Head of caudate nucleus (tissue), 42 donors: Measurements from ENCODE around the gene TRERF1.
"Not testable (repeated sequence)": the region's sequence is repeated elsewhere in the genome, so short reads cannot be mapped to it uniquely, and the experiment has no call there.

Experiments used
- DNase-seq, 42 donors: peaks; one replicate each; pipeline versions ENCODE4 v3.0.0 to v3.0.0-alpha.2; 2020 to 2021; ENCODE audit warnings: mixed read lengths in 7 of 42
- intact Hi-C: fragments of 100-400 bp; cut with DNase I; formaldehyde crosslinking; loops from one replicate; pipeline ENCODE4 v1.15.0; 2022

TRERF1 gene

DNA sequence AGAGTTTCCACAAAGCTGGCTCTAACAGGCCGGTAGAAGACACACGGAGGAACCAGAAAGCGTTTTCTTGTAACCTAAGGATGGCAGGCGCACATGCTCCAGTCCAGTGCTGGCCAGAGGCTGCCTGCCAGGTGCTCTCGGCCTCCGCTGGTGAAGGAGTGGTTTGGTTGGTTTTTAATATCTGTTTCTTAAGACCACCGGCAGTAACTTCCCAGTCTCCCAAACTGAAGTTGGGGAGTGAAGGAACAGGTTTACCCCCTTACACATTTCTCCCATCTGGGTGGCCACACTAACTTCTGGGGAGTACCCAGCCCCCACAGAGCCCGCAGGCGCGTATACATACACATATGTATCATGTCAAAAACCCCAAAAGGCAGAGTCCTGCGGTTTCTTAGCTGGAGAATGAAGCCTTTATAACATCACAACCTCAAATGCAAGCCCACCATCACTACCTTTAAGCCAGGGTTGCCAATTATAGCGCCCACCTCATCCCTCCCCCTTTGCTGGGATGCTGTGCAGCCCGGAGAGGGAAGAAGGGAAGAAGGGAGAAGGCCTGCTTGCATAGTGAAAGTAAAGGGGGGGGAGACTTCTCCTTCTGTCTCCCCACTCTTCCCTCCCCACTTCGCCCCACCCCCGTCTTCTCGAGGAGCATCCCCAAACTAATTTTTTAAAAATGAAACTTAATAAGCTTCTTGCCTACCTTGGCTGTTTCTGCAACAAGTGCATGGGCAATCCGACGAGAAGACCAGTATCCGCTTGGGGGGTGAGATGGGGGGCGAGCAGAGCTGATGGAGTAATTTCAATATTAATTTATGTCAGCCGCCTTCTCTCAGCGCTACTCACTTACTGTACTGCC, 1.0 kb downstream of the TRERF1 start:
- peak in 4 of 42 donors; percentile 13 to 38 (median 32) for DNase-seq
- intact Hi-C loops: no loop called here

DNA sequence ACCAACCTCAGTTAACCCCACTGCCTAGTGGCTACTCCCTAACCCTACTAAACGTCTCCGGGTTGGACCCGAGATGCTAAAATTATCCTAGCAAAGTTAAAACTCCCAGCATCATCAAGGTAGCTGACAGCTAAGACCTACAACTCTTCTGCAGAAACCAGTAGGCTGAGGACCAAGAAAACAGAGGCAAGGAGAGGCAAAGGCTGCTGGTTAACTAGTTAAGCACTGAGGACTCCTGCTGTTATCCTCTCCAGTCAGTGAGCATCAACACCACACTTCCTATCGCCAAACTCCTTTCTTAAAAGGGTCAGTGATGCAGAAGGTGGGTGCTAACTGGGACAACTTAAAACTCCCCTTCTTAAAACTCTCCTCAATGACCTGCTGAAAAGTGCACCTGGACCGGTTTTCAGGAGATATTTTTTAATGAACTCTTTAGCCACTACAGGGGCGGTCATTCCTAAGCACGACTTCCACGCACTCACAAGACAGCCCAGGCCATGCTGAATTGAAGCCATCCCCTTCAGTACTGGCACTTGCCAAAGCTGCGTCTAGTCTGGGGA, 1.7 kb downstream of the TRERF1 start:
- intact Hi-C loops: no loop called here
- peak in 3 of 42 donors; percentile 13 to 50 (median 26) for DNase-seq

DNA sequence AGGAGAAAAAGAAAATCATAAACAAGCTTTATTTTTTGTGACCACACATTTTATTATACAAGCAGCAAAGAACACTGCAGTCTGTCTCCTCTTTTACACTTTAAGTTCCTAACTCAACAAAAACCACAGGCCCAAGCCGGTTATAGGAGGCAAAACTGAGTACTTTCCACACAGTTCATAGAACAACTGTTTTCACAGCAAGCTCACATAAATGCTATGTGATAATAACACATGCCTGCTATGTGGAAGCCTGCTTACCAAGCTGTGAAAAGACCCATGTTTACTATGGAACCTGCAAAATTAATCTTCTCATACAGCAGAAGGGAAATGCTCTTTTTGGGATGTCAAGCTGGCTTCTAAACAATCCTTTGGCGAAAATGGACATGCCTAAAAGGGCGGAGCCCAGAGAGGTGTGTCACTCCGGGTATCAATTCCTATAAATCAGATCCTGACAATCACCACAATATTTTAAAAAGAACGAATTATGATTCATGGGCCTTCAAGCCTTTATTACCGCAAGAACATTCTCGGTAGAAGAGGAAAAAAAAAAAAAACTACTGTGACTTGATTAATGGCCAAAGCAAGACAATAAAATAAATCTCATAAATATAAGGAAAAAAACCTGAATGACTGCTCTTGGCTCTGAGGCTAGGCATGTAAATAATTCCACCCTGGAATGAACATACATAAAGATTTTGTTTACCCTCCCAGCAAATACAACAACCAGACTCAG, 2.6 kb downstream of the TRERF1 start:
- intact Hi-C loops: no loop called here
- peak in 1 of 42 donors; percentile 39 for DNase-seq

DNA sequence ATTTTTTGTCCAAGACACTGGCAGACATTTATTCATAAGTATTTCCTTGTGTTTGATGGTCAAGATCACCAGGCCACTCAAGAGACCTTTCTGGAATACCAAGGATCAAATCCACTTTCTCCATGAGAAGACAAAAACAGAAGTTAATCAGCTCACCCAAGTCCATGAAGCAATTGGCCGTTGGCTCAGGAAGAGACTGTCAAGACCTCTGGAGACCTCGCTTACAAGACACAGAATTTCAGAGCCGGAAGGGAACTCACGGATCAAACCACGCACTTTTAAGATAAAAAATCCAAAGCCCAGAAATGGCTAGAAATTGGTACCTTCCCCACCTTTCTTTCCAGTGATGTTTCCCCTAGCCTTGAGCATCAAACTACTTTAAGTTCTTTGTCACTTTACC, 3.3 kb downstream of the TRERF1 start:
- intact Hi-C loops: no loop called here
- DNase-seq: peak in 1 of 42 donors; percentile 24

DNA sequence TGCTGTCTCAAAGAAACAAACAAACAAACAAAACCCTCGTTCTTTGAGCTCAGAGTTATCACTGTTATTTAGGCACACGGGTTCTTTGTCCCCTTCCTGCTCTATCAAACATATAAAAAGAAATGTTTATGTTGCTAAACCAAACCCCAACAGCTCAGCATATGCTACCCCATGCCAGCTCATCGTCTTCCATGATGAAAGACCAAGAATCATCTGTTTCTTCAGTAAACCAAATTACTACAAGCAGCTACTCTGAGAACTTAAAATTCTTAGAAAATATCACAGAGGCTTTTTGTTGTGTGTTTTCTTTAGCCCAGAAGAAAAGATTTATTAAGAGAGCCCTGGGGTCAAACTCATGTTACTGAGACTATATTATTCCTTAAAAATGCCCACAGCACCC, 4.7 kb downstream of the TRERF1 start:
- intact Hi-C loops: no loop called here
- peak in 1 of 42 donors; percentile 7 for DNase-seq

DNA sequence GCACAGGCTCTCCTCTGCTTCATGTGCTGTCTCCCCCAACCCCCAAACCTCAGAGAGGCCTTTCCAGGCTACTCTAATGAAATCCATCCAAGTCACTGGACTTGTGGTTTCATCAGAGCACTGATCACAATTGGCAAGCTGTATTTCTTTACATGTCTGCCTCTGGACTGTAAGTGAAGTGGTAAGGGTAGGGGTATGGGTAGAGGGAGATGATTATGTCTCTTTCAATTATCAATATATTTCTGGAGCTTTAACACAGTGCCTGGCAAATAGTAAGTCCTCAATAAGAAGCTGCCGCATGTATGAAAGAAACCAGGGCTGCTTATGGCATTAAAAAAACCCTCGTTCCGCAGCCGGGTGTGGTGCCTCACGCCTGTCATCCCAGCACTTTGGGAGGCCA, 5.4 kb downstream of the TRERF1 start:
- intact Hi-C loops: no loop called here
- DNase-seq: peak in 1 of 42 donors; percentile 1

DNA sequence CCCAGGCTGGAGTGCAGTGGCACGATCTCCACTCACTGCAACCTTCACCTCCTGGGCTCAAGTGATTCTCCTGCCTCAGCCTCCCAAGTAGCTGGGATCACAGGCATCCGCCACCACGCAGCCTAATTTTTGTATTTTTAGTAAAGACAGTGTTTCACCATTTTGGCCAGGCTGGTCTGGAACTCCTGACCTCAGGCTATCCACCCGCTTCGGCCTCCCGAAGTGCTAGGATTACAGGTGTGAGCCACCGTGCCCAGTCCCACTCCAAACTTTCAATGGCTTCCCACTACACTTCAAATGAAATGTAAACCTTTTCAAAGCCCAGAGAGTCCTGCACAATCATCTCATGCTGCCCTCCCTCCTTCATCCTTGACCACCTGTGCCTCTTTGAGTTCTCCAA, 5.8 kb downstream of the TRERF1 start:
- intact Hi-C loops: not testable (repeated sequence)
- peak in 1 of 42 donors; percentile 3 for DNase-seq

DNA sequence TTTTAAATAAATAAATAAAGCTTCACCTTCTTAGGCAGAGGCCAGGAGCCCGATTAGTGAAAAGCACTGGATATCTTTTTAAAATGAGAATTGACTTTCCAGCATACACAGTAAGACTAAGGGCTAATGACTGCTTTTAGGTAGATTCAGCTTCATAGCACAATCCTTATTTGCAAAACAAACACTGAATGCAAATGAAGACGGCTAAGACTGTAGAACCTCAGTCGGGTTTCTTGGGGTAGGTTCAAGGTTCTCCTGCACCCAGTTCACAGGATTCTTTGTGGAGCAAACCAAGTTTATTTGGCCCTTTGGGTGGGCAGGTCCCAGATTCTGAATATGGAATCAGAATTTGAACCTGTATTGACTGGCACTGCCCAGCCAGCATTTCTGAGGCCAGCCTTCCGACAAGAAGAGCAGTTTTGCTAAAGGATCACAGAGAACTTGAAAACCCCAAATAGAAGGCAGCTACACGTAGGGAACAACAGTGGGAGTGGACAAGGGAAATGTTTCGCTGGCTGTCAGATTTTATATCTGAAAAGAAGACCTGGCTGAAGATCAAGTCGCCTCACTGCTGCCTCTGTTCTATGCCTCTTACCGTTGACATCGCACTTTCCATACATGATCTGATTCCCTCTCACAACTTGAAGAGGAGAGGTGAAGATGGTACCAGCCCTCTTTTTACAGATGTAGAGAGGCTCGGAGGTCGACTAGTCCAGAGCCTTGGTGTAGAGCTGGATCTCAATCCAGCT, 8.2 kb downstream of the TRERF1 start:
- DNase-seq: no peak
- intact Hi-C loops: no loop called here

DNA sequence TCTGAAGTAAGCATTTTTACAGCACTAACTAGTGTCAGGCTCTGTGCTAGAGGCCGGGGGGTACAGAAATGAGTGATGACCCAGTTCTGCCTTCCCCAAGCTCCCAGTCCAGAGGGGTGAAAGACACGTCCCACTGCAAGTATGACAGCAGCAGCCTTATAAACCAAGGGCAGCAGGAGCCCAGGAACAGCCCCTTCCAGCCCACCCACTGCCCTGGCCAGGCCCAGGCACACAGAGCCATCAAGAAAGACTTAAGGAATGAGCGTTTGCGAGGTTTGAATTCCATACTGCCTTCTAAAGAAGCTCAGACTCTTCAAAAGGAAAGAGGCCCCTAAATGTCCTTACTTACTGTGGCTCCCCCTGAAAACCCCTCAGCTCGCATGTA, 10.0 kb downstream of the TRERF1 start:
- DNase-seq: no peak
- intact Hi-C loops: no loop called here

DNA sequence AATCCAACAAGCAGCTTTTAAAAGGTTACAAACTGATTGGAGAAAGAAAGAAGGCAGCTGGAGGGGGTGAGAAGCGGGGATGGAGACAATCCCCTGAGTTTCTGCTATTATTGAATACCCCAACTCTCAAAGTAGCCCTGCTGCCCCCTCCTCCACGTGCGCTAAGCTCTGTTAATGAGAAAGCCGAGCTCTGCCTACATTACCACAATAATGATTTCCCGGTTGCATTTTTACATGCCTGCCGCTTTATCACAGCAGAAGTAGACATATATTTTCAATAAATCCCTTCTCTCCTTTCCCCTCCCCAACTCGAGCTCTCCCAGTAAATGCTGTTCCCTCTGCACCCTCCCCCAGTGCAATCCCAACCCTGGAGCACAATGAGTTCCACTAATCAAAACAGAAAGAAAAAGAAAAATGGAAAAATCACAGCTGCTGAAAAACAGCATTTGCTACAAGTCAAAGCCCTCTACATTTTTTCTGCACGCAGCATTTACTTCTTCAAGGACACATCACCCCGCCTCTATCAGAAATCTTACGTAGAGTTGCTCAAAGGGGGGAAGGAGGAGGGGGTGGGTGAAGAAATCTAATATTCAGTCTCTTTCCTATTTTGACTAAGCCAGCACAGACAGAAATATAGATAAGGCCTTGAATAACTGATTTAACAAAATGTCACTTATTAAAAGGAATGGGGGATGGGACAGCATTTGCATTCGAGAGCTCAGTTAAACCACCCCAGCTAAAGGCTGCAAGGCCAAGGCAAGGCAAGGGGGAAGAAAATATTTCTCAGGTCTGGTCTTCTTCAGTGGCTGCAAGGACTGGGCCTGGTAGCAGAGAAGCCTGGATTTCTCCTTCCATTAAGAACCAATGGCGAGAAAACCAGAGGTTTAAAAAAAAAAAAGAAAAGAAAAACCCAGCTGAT, 10.7 kb downstream of the TRERF1 start:
- peak in 10 of 42 donors; percentile 23 to 60 (median 40) for DNase-seq

DNA sequence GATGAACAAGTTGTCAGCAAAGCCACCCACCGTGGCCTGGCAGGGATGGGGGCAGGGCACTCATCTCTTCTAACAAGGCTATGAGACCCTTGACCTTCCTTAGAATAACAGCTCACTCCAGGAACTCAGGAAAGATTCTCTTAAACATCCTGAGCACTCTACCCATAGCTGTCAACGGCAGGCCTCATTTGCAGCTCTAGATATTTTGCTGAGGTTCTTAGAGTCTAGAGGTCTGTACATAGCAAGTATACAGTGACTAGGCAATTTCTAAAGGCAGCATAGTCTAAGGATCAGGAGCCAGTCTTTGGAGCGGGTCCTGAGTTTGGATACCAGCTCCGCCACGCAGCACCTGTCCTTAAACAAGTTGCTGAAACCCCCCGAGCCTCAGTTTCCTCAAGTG, 11.7 kb downstream of the TRERF1 start:
- intact Hi-C loops: no loop called here

More for the DNA sequence above, 10.7 kb downstream of the TRERF1 start:
- intact Hi-C loops: no loop called here

DNA sequence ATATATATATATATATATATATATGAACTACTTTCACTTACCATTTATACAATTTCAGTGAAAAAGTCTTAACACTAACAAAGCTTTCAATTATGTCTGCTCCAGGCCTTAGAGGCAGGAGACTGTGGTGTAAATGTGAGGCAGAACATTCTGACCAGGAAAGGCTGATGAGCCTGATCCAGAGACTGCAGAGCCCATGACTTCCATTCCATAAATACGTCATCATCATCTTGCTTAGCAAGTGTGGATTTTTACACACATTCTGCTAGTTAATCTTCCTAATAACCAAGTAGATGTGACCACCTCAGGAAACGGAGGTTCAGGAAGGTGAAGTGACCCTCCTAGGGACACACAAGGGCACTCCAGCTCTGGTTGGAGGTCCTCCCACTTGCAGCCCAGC, 14.9 kb downstream of the TRERF1 start:
- intact Hi-C loops: no loop called here
- peak in 1 of 42 donors; percentile 25 for DNase-seq

More for the DNA sequence above, 11.7 kb downstream of the TRERF1 start:
- peak in 3 of 42 donors; percentile 3 to 32 (median 13) for DNase-seq

DNA sequence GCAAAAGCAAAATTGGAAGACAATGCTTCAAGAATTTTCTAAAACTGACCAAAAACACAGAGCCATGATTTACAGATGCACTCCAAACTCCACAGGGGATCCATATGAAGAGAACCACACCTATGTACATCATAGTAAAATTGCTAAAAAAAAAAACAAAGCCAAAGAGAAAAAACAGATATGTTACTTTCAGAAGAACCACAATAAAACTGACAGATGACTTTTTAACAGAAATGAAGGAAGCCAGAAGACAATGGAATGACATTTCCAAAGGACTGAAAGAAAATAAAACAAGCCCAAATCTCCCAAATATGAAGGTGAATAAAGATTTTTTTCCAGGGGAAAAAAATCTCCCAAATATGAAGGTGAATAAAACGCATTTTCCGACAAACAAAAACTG, 17.5 kb downstream of the TRERF1 start:
- intact Hi-C loops: no loop called here
- no peak for DNase-seq

DNA sequence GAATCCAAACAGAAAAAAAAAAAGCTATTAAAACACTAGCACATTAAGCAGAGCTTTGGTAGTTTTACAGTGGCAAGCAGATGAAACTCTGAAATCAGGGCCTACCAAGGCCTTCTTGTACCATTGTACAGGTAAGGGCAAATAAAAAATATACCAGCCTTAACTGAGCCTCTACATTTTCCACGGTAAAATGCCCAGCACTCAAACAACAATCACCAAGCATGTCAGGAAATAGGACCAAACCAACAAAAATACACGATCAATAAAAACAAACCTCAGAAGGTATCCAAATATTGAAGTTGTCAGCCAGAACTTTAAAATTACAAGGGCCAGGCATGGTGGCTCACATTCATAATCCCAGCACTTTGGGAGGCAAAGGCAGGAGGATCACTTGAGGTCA, 18.3 kb downstream of the TRERF1 start:
- intact Hi-C loops: no loop called here
- DNase-seq: no peak

DNA sequence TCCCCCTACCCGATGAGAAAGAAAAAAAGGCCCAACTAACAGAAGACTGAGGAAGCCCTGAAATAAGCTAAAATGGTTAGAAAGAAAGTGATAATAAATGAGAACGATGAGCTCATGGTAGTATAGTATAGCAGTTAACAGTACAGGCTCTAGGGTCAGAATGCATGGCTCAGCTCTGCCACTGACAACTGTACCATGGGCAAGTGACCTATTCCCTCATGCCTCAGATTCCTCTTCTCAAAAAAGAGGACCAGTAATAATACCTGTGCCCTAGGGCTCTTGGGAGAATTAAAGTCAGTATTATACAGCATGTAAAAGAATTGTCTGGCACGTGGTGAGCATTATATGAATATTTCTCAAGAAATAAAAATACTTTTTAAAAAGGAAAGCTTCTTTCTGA, 19.8 kb downstream of the TRERF1 start:
- intact Hi-C loops: no loop called here
- DNase-seq: no peak

DNA sequence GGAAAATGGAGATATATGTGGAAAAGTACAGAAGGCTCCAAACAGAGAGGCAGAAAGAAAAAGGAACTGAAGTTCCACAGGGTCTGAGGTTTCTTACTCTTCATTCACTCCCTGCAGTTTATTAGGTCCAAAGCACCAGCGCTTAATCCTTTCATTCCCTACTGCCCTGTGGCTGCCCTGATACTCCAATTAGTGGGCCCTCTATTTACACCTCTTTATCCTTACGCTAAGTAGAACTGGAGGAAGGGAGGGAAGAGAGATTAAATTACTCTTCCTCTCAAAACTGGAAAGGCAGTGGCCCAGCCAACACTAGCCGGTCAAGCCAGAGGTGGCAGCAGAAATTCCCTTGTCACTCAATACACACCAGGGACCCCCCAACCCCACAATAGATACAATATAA, 20.4 kb downstream of the TRERF1 start:
- no peak for DNase-seq
- intact Hi-C loops: no loop called here

DNA sequence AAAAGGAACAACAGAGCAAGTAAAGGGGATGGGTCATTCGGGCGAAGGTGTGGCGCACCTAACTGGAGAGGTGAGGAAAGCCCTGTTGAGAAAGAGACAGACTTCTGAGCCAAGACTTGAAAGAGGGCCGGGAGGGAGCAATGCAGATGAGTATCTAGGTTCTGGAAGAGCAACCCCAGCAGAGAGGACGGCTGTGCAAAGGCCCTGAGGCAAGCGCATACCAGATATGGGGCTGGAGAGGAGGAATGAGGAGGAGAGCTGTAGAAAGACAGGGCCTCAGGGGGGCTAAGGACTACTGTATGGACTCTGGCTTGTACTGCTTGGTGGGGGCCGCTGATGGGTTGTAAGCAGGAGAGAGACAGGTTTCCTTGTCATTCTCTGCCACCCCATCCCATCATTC, 21.9 kb downstream of the TRERF1 start:
- no peak for DNase-seq

DNA sequence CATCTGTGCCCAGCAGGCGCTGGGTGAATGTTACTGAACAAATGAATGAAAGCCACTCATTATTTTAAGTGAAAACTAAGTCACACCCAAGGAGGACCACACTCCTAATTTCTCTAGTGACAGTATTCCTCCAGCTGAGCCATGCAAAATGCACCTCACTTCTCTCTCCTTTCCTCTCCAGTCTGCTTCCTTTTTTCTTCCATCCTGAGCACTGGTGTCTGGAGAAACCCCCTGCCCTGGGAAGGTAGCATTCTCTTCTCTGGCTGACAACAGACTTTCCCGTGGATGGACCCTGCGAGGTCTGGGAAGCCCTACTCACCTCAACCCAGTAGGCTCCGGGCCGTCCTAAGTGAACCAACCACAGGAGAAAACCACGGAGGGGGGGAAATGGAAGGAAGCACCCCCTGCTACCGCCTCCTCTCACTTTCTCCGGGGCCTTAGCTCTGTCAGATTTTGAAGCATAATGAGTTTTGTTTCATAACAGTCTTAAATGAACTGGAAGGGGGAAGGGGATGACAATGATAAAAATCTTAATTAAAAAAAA, 22.6 kb downstream of the TRERF1 start:
- peak in 1 of 42 donors; percentile 9 for DNase-seq
- intact Hi-C loops: no loop called here

More for the DNA sequence above, 21.9 kb downstream of the TRERF1 start:
- intact Hi-C loops: no loop called here
